WI38 (cell line): Measurements from ENCODE around the gene PIK3CA.
"Not testable (repeated sequence)": the region's sequence is repeated elsewhere in the genome, so short reads cannot be mapped to it uniquely, and the experiment has no call there.

Experiments
- H3K4me3 ChIP-seq: 2 replicates; pipeline ENCODE4 v1.5.1; 2011; ENCODE audit warnings: low read depth, mild to moderate bottlenecking, control low read depth, low read length
- TF ChIP-seq, protein P1 (sequence below): IDR thresholded peaks from 2 replicates; pipeline ENCODE4 v1.5.1; 2012; ENCODE audit warnings: low read depth, mild to moderate bottlenecking, control low read depth, low read length

The PIK3CA gene

DNA sequence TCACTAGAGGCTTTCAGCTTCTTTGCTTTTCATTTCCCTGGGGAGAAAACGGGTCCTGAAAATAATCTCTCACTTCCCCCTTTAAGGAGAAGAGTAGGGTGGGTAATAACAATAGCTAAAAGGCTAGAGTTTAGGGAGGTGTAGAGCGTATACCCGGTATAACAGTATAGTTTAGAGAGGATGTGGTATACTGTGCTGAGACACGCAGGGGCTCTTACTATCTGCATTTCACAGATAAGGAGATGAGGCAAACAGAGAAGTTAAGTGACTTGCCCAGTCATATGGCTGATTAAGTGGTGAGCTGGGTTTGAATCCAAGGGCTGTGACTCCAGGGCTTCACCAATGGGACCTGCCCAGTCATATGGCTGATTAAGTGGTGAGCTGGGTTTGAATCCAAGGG, 117.7 kb downstream of the PIK3CA start:
- no peak overlapping the region for H3K4me3 ChIP-seq
- TF ChIP-seq, protein P1, sequence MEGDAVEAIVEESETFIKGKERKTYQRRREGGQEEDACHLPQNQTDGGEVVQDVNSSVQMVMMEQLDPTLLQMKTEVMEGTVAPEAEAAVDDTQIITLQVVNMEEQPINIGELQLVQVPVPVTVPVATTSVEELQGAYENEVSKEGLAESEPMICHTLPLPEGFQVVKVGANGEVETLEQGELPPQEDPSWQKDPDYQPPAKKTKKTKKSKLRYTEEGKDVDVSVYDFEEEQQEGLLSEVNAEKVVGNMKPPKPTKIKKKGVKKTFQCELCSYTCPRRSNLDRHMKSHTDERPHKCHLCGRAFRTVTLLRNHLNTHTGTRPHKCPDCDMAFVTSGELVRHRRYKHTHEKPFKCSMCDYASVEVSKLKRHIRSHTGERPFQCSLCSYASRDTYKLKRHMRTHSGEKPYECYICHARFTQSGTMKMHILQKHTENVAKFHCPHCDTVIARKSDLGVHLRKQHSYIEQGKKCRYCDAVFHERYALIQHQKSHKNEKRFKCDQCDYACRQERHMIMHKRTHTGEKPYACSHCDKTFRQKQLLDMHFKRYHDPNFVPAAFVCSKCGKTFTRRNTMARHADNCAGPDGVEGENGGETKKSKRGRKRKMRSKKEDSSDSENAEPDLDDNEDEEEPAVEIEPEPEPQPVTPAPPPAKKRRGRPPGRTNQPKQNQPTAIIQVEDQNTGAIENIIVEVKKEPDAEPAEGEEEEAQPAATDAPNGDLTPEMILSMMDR = no peak

GRCh38 chr3:179266701-179267211, 118.6 kb downstream of the PIK3CA start:
- TF ChIP-seq, protein P1 = no peak
- H3K4me3 ChIP-seq = no peak overlapping the region

DNA sequence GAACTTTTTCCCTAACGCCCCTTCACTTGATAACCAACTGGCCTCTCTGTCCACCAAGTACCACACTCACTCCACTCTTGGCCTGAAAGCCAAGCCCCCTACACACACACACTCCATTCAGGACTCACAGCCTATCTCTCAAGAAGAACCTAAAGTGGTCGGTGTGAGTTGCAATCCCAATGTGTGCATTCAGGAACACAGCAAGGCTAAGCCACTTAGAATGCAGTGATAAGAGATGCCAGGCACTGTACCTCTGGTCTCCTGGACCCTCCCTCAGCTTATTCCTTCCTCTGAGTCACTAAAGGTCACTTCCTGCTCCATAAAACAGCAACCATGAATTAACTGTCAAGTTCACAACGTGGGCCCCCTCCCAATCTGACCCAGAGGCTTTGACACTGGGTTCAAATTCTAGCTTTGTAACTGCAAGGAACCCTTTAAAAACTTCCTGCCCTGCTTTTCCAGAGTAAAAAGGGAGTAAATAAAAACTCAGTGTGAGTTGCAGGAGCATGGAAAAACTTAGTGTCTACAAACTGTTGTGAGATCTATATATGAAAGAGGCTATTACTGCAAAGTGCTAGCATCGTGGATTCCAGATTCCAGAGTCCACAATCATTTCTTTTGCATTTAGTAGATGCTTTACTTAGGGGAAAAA, 120.4 kb downstream of the PIK3CA start:
- TF ChIP-seq, protein P1 = no peak

GRCh38 chr3:179269152-179269707, 121.1 kb downstream of the PIK3CA start:
- TF ChIP-seq, protein P1 = no peak
- no peak overlapping the region for H3K4me3 ChIP-seq

More for the DNA sequence above, 120.4 kb downstream of the PIK3CA start:
- no peak overlapping the region for H3K4me3 ChIP-seq

GRCh38 chr3:179272385-179272784, 124.2 kb downstream of the PIK3CA start:
- no peak overlapping the region for H3K4me3 ChIP-seq
- TF ChIP-seq, protein P1 = 0 out of 2 replicates have a peak, but pooled peaks have one; percentile 13

DNA sequence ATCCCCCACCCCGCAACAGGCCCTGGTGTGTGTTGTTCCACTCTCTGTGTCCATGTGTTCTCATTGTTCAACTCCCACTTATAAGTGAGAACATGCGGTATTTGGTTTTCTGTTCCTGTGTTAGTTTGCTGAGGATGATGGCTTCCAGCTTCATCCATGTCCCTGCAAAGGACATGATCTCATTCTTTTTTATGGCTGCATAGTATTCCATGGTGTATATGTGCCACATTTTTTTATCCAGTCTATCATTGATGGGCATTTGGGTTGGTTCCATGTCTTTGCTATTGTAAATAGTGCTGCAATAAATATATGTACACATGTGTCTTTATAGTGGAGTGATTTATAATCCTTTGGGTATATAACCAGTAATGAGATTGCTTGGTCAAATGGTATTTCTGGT, 126.3 kb downstream of the PIK3CA start:
- H3K4me3 ChIP-seq = not testable (repeated sequence)

GRCh38 chr3:179276001-179276400, 127.8 kb downstream of the PIK3CA start:
- TF ChIP-seq, protein P1 = no peak
- H3K4me3 ChIP-seq = no peak overlapping the region
